Colonic mucosa (tissue), 4 donors: ENCODE data around the gene PTPRU. TPM values are rescaled to one million over a fixed set of nuclear protein-coding genes. Genes with fewer than 3 reads are reported as not detected.

ENCODE experiments used
- DNase-seq: peaks from one replicate; pipeline ENCODE4 v3.0.0-alpha.2; 2020
- H3K27ac ChIP-seq: fragments of 200-600 bp; one replicate; pipeline ENCODE4 v1.8.0; 2021
- H3K27me3 ChIP-seq: fragments of 200-600 bp; one replicate; pipeline ENCODE4 v1.8.0; 2021
- H3K36me3 ChIP-seq: fragments of 200-600 bp; one replicate; pipeline ENCODE4 v1.8.0; 2021
- H3K4me1 ChIP-seq: fragments of 200-600 bp; one replicate; pipeline ENCODE4 v1.8.0; 2021; ENCODE audit warnings: mild to moderate bottlenecking
- H3K4me3 ChIP-seq: fragments of 200-600 bp; one replicate; pipeline ENCODE4 v1.8.0; 2021
- H3K9ac ChIP-seq, 2 donors: one replicate each; pipeline ENCODE4 v1.7.0; 2013; ENCODE audit warnings: control low read depth in 2 of 2, low read depth in 2 of 2, low read length in 2 of 2
- H3K9me3 ChIP-seq: fragments of 200-600 bp; one replicate; pipeline ENCODE4 v1.8.0; 2021
- CTCF ChIP-seq: fragments of 200-600 bp; IDR thresholded peaks from one replicate; pipeline ENCODE4 v1.8.0; 2022; ENCODE audit warnings: antibody characterized with exemption, mild to moderate bottlenecking
- intact Hi-C: fragments of 100-400 bp; cut with DNase I; formaldehyde crosslinking; loops from one replicate; pipeline ENCODE4 v1.14.1; 2022
- total RNA-seq, 2 donors: library from RNA; stranded (reverse); fragmentation: NEBNext Ultra II Directional in 1 of 2; extraction: Animal tissue kit (Norgen Biotek cat#: 25700) in 1 of 2; gene quantifications; one replicate each; pipeline ENCODE4 v1.2.1, GENCODE V29; 2021
- donor health status: healthy.
- donor health status: DM: no; HTN: no; CAD: no.
- donor health status: DM: no; HTN: no; CAD: no.

PTPRU gene
- total RNA-seq, 2 donors from 2014 or later = 2.3 to 4.8 TPM

- Histone ChIP-seq H3K4me1 (no peaks in the 10 kb centered on the region), H3K36me3 (no peaks in the 10 kb centered on the region), H3K27me3 (no peaks in the 10 kb centered on the region), H3K9ac (no peak overlapping the region), H3K27ac (no peak overlapping the region), H3K9me3 (no peaks in the 10 kb centered on the region), H3K4me3 (no peak overlapping the region)
- no peak for TF ChIP-seq CTCF
- no peak for DNase-seq
- intact Hi-C loops = no loop called here
These were observed 13.6 kb upstream of the PTPRU start for GRCh38 chr1:29222686-29223085.

DNA sequence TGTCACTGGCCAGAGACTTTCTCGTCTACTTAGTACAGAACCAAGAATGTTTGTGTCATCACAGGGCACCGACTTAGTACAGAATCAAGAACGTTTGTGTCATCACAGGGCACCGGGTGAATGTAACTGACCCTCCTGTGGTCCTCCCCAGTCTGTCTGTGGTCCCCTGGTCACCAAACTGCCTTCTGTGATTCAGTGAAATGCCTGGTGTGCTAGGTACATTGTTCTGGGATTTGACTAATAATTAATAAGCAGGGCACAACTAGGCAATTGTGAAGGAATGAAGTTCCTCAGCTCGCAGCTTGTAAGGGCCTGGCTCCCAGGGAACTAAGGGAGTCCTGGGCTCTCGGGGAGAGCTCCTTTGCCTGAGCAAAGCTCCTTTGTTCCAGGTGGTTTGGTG is 12.8 kb upstream of the PTPRU start:
- H3K4me1 ChIP-seq = no peaks in the 10 kb centered on the region

GRCh38 chr1:29224356-29224837 is 11.9 kb upstream of the PTPRU start:
- Histone ChIP-seq H3K9me3 (no peaks in the 10 kb centered on the region), H3K27me3 (no peaks in the 10 kb centered on the region), H3K4me1 (no peaks in the 10 kb centered on the region), H3K9ac (no peak overlapping the region), H3K36me3 (no peaks in the 10 kb centered on the region), H3K27ac (no peak overlapping the region), H3K4me3 (no peak overlapping the region)
- intact Hi-C loops = no loop called here
- TF ChIP-seq CTCF = no peak
- DNase-seq = no peak

More for the DNA sequence above, 12.8 kb upstream of the PTPRU start:
- Histone ChIP-seq H3K4me3 (no peak overlapping the region), H3K9ac (no peak overlapping the region), H3K27ac (no peak overlapping the region), H3K9me3 (no peaks in the 10 kb centered on the region), H3K27me3 (no peaks in the 10 kb centered on the region), H3K36me3 (no peaks in the 10 kb centered on the region)
- DNase-seq = no peak
- no peak for TF ChIP-seq CTCF
- intact Hi-C loops = no loop called here

DNA sequence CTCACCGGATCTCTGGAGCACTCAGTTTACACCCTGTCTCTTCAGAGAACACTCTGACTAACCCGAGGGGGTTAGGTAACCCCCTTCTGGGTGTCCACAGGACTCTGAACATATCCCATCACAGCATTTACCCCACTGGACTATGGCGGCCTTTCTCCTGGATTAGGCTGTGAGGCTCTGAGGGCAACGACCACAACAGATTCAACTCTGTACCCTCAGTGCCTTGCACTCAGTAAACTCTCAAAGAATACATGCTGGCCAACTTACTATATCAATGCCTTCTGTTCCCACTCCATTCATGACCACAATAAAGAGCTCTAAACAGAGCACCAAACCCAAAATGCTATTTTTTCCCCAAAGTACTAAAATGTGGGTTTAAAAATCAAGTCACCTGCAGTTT is 11.0 kb upstream of the PTPRU start:
- intact Hi-C loops = no loop called here
- Histone ChIP-seq H3K27me3 (no peaks in the 10 kb centered on the region), H3K27ac (no peak overlapping the region), H3K9me3 (no peaks in the 10 kb centered on the region), H3K36me3 (no peaks in the 10 kb centered on the region), H3K4me3 (no peak overlapping the region), H3K4me1 (peaks cover 4% of the 10 kb centered on the region), H3K9ac (no peak overlapping the region)
- DNase-seq = no peak
- TF ChIP-seq CTCF = no peak

GRCh38 chr1:29227511-29227910 is 8.8 kb upstream of the PTPRU start:
- intact Hi-C loops = no loop called here
- Histone ChIP-seq H3K4me3 (no peak overlapping the region), H3K36me3 (no peaks in the 10 kb centered on the region), H3K9ac (no peak overlapping the region), H3K9me3 (no peaks in the 10 kb centered on the region), H3K4me1 (peaks cover 4% of the 10 kb centered on the region), H3K27me3 (no peaks in the 10 kb centered on the region), H3K27ac (no peak overlapping the region)
- DNase-seq = no peak
- TF ChIP-seq CTCF = no peak

- DNase-seq = no peak
- H3K9ac ChIP-seq = peak overlapping the region; percentile 77 to 80
- H3K9me3 ChIP-seq = no peaks in the 10 kb centered on the region
- no peaks in the 10 kb centered on the region for H3K36me3 ChIP-seq
- H3K4me3 ChIP-seq = peak overlapping the region; percentile 98
- peaks cover 4% of the 10 kb centered on the region for H3K4me1 ChIP-seq
- no peak for TF ChIP-seq CTCF
- no peaks in the 10 kb centered on the region for H3K27me3 ChIP-seq
- no peak overlapping the region for H3K27ac ChIP-seq
- intact Hi-C loops = loop anchor here (10.0 kb wide), 1 partner anchor 855 kb away; no protein-coding TSS in a partner anchor
These were observed 6.1 kb upstream of the PTPRU start for GRCh38 chr1:29230204-29230552.
